HG03025 (cell line): ENCODE measurements around the gene PXDN.

Experiments
- ATAC-seq: cut with Tn5 transposase; IDR thresholded peaks from one replicate; pipeline ENCODE4 v1.9.1; 2021; ENCODE audit warnings: mild to moderate bottlenecking, moderate library complexity; ENCODE audit not compliant: unreplicated experiment, low FRiP score

PXDN gene

GRCh38 chr2:1755436-1756191 lies 11.3 kb upstream of the PXDN start:
- ATAC-seq, result no peak

- no peak for ATAC-seq
Observed at GRCh38 chr2:1754461-1755170, 10.3 kb upstream of the PXDN start.

GRCh38 chr2:1754046-1754445 lies 9.7 kb upstream of the PXDN start:
- ATAC-seq, result no peak

- no peak for ATAC-seq
Observed at GRCh38 chr2:1752751-1753150, 8.4 kb upstream of the PXDN start.

- no peak for ATAC-seq
Observed at GRCh38 chr2:1751767-1752725, 7.7 kb upstream of the PXDN start.

GRCh38 chr2:1750933-1751766 lies 6.8 kb upstream of the PXDN start:
- no peak for ATAC-seq

GRCh38 chr2:1750270-1750932 lies 6.1 kb upstream of the PXDN start:
- ATAC-seq, result no peak

- ATAC-seq, result no peak
Observed at GRCh38 chr2:1749489-1750119, 5.3 kb upstream of the PXDN start.

GRCh38 chr2:1748741-1749488 lies 4.6 kb upstream of the PXDN start:
- ATAC-seq, result no peak

GRCh38 chr2:1748176-1748740 lies 3.9 kb upstream of the PXDN start:
- ATAC-seq, result no peak

- ATAC-seq, result no peak
Observed at GRCh38 chr2:1747065-1747941, 3.0 kb upstream of the PXDN start.

- ATAC-seq, result no peak
Observed at GRCh38 chr2:1746174-1747064, 2.1 kb upstream of the PXDN start.

- ATAC-seq, result no peak
Observed at GRCh38 chr2:1745171-1746023, 1.1 kb upstream of the PXDN start.

GRCh38 chr2:1744151-1744445 lies 217 bp downstream of the PXDN start:
- ATAC-seq, result no peak

- ATAC-seq, result no peak
Observed at GRCh38 chr2:1743396-1744150, 742 bp downstream of the PXDN start.
